ENCODE results near the gene SLC7A4. TPM values are rescaled to one million over a fixed set of nuclear protein-coding genes. Genes with fewer than 3 reads are reported as not detected.

The SLC7A4 gene
- total and polyA plus RNA-seq, 10 of the 15 experiments (the other 5 are each of a cell fraction or from before 2014, with no cell fraction given) = 0.06 to 0.25 (median 0.14) TPM; not detected in 6

- no peak overlapping the region for H3K27ac ChIP-seq (ENCODE audit: control insufficient read depth, insufficient read depth)
- intact Hi-C loops (cut with micrococcal nuclease; ENCODE audit: unreplicated experiment) = no loop called here
- RAD21 ChIA-PET (ENCODE audit: unreplicated experiment) = interaction anchor here (0.6 kb wide), 1 partner anchor 33 kb away, joined by 3 read pairs; no protein-coding TSS in a partner anchor
- WGBS (ENCODE audit: insufficient coverage, insufficient replicate concordance, low lambda C conversion rate, missing lambda C conversion rate) = 38% methylated on average over 12 of the region's 12 CpGs
- FAIRE-seq (no peak), DNase-seq (ENCODE audit: low read depth, low spot score) (no peak), ATAC-seq (no peak)
- H3K36me3 ChIP-seq (ENCODE audit: control insufficient read depth in 2 of 2, insufficient read depth in 2 of 2, low read length in 1 of 2) = no peaks in the 10 kb centered on the region
- H3K79me2 ChIP-seq (ENCODE audit: control insufficient read depth, insufficient read depth, low read length) = no peaks in the 10 kb centered on the region
- H3K27me3 ChIP-seq (replicated peaks in 1 of 2; ENCODE audit: control insufficient read depth in 2 of 2, insufficient read depth in 2 of 2, low read length in 1 of 2) = no peaks in the 10 kb centered on the region; a peak in 1 of 4 replicates
- H3K4me1 ChIP-seq (ENCODE audit: control insufficient read depth, insufficient read depth, low read length) = peaks cover 7% of the 10 kb centered on the region
- SMC1A ChIA-PET (ENCODE audit: uncharacterized antibody, unreplicated experiment) = interaction anchor here (1.2 kb wide), 1 partner anchor 12 kb away, joined by 3 read pairs; no protein-coding TSS in a partner anchor
- no TSS peak for BruUV-seq (replicated peaks)
- no peaks in the 10 kb centered on the region for H3K9me3 ChIP-seq (replicated peaks; ENCODE audit: control insufficient read depth, insufficient read depth, low read length)
- in situ Hi-C loops (cut with MboI) = no loop called here
- CTCF ChIA-PET = no interaction called here
- H3K4me3 ChIP-seq = no peak overlapping the region
- H2AFZ ChIP-seq (ENCODE audit: control insufficient read depth, low read depth, low read length) = no peak overlapping the region
- H3K9ac ChIP-seq (ENCODE audit: control insufficient read depth, insufficient read depth, low read length) = no peak overlapping the region
- H3K4me2 ChIP-seq (ENCODE audit: control insufficient read depth, insufficient read depth) = no peak overlapping the region
- H4K20me1 ChIP-seq (ENCODE audit: control insufficient read depth, insufficient read depth) = no peaks in the 10 kb centered on the region
- POLR2A ChIA-PET = no interaction called here
- TF ChIP-seq RAD51 (IDR thresholded peaks at IDR 0.05) = no peak
- TF ChIP-seq USF2 (IDR thresholded peaks at IDR 0.05; ENCODE audit: borderline replicate concordance, low read depth, low read length) = no peak
- TF ChIP-seq, protein P1, sequence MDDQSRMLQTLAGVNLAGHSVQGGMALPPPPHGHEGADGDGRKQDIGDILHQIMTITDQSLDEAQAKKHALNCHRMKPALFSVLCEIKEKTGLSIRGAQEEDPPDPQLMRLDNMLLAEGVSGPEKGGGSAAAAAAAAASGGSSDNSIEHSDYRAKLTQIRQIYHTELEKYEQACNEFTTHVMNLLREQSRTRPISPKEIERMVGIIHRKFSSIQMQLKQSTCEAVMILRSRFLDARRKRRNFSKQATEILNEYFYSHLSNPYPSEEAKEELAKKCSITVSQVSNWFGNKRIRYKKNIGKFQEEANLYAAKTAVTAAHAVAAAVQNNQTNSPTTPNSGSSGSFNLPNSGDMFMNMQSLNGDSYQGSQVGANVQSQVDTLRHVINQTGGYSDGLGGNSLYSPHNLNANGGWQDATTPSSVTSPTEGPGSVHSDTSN (IDR thresholded peaks at IDR 0.05; ENCODE audit: insufficient replicate concordance, low read depth, low read length) = no peak
- no peak for TF ChIP-seq POLR2AphosphoS5 (IDR thresholded peaks at IDR 0.05; ENCODE audit: low read length)
- TF ChIP-seq POLR2AphosphoS2 (IDR thresholded peaks at IDR 0.05; ENCODE audit: low read depth, low read length) = no peak
- TF ChIP-seq SMAD5 (IDR thresholded peaks at IDR 0.05; ENCODE audit: low read depth) = no peak
- TF ChIP-seq SIN3A (IDR thresholded peaks at IDR 0.05; ENCODE audit: low read depth, low read length) = no peak
- TF ChIP-seq ESRRA (IDR thresholded peaks at IDR 0.05; ENCODE audit: low read length) = no peak
- no peak for TF ChIP-seq ASH2L (IDR thresholded peaks at IDR 0.05; ENCODE audit: borderline replicate concordance, low read depth)
- no peak for TF ChIP-seq ZNF687 (IDR thresholded peaks at IDR 0.05)
- TF ChIP-seq, protein P2, sequence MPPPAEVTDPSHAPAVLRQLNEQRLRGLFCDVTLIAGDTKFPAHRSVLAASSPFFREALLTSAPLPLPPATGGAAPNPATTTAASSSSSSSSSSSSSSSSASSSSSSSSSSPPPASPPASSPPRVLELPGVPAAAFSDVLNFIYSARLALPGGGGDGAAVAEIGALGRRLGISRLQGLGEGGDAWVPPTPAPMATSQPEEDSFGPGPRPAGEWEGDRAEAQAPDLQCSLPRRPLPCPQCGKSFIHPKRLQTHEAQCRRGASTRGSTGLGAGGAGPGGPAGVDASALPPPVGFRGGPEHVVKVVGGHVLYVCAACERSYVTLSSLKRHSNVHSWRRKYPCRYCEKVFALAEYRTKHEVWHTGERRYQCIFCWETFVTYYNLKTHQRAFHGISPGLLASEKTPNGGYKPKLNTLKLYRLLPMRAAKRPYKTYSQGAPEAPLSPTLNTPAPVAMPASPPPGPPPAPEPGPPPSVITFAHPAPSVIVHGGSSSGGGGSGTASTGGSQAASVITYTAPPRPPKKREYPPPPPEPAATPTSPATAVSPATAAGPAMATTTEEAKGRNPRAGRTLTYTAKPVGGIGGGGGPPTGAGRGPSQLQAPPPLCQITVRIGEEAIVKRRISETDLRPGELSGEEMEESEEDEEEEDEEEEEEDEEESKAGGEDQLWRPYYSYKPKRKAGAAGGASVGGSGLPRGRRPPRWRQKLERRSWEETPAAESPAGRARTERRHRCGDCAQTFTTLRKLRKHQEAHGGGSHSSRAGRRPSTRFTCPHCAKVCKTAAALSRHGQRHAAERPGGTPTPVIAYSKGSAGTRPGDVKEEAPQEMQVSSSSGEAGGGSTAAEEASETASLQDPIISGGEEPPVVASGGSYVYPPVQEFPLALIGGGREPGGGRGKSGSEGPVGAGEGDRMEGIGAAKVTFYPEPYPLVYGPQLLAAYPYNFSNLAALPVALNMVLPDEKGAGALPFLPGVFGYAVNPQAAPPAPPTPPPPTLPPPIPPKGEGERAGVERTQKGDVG (CRISPR knock-in tag; IDR thresholded peaks at IDR 0.05) = no peak
- no peak for TF ChIP-seq SIX5 (IDR thresholded peaks at IDR 0.05; ENCODE audit: low read depth, low read length, severe bottlenecking)
- TF ChIP-seq HCFC1 (IDR thresholded peaks at IDR 0.05; ENCODE audit: low read length) = no peak
Observed at GRCh38 chr22:21032868-21033688, 717 bp upstream of the SLC7A4 start.

All from GM12878 (cell line).